Nephron (organoid): ENCODE results near the gene STPG4.
A peak's percentile ranks its signal among the peaks of the same experiment; 100 is the strongest.

Experiments
- H3K27ac Mint-ChIP-seq, 3 experiments: 2 replicates each; pipeline ENCODE4 v1.8.0; 2020; ENCODE audit warnings: mixed read lengths in 3 of 3, mild to moderate bottlenecking in 2 of 3, moderate library complexity in 1 of 3
- H3K27me3 Mint-ChIP-seq: 2 replicates; pipeline ENCODE4 v1.8.0; 2021; ENCODE audit warnings: low read depth, mild to moderate bottlenecking, moderate library complexity, mixed read lengths
- H3K36me3 Mint-ChIP-seq: 2 replicates; pipeline ENCODE4 v1.8.0; 2020; ENCODE audit warnings: low read depth, mixed read lengths
- H3K4me1 Mint-ChIP-seq: 2 replicates; pipeline ENCODE4 v1.8.0; 2020; ENCODE audit warnings: mixed read lengths
- H3K4me3 Mint-ChIP-seq, 3 experiments: 2 replicates each; pipeline ENCODE4 v1.8.0; 2020; ENCODE audit warnings: mild to moderate bottlenecking in 3 of 3, mixed read lengths in 3 of 3, moderate library complexity in 2 of 3
- H3K9me3 Mint-ChIP-seq: 2 replicates; pipeline ENCODE4 v1.8.0; 2020; ENCODE audit warnings: mixed read lengths
- CTCF ChIP-seq, 3 experiments: fragments of 200-600 bp; sonication (generic); IDR thresholded peaks; one replicate each; pipeline ENCODE4 v1.5.0; 2021; ENCODE audit warnings: antibody characterized with exemption in 3 of 3; ENCODE audit not compliant: unreplicated experiment in 3 of 3

Gene STPG4

GRCh38 chr2:47062681-47063537 is 92.2 kb downstream of the STPG4 start:
- peak overlapping the region in 2 of 3 experiments; percentile 7 to 22 for H3K4me3 Mint-ChIP-seq
- no peaks in the 10 kb centered on the region for H3K9me3 Mint-ChIP-seq
- H3K27ac Mint-ChIP-seq = peak overlapping the region; percentile 81 to 91 (median 89)
- H3K4me1 Mint-ChIP-seq = peaks cover 67% of the 10 kb centered on the region
- H3K36me3 Mint-ChIP-seq = no peaks in the 10 kb centered on the region
- no peak for TF ChIP-seq CTCF (IDR thresholded peaks at IDR 0.05; ENCODE audit: unreplicated experiment in 3 of 3)
- no peaks in the 10 kb centered on the region for H3K27me3 Mint-ChIP-seq

GRCh38 chr2:47061944-47062678 is 93.0 kb downstream of the STPG4 start:
- Mint-ChIP-seq H3K27ac (peak overlapping the region; percentile 81 to 91 (median 89)), H3K36me3 (no peaks in the 10 kb centered on the region), H3K9me3 (no peaks in the 10 kb centered on the region), H3K4me3 (peak overlapping the region in 1 of 3 experiments; percentile 13), H3K27me3 (no peaks in the 10 kb centered on the region), H3K4me1 (peaks cover 70% of the 10 kb centered on the region)
- no peak for TF ChIP-seq CTCF (IDR thresholded peaks at IDR 0.05; ENCODE audit: unreplicated experiment in 3 of 3)

GRCh38 chr2:47060652-47061170 is 94.4 kb downstream of the STPG4 start:
- Mint-ChIP-seq H3K9me3 (no peaks in the 10 kb centered on the region), H3K27ac (peak overlapping the region; percentile 33 to 89 (median 48)), H3K4me3 (no peak overlapping the region), H3K4me1 (peaks cover 78% of the 10 kb centered on the region), H3K27me3 (no peaks in the 10 kb centered on the region), H3K36me3 (no peaks in the 10 kb centered on the region)
- no peak for TF ChIP-seq CTCF (IDR thresholded peaks at IDR 0.05; ENCODE audit: unreplicated experiment in 3 of 3)

- Mint-ChIP-seq H3K27me3 (no peaks in the 10 kb centered on the region), H3K36me3 (peaks cover 4% of the 10 kb centered on the region), H3K27ac (peak overlapping the region; percentile 94 to 97 (median 96)), H3K4me3 (peak overlapping the region in 2 of 3 experiments; percentile 38 to 40), H3K9me3 (no peaks in the 10 kb centered on the region), H3K4me1 (peaks cover 69% of the 10 kb centered on the region)
- TF ChIP-seq CTCF (IDR thresholded peaks at IDR 0.05; ENCODE audit: unreplicated experiment in 3 of 3) = no peak
Measured at GRCh38 chr2:47058003-47058931, 96.8 kb downstream of the STPG4 start.

GRCh38 chr2:47057687-47058002 is 97.5 kb downstream of the STPG4 start:
- no peak for TF ChIP-seq CTCF (IDR thresholded peaks at IDR 0.05; ENCODE audit: unreplicated experiment in 3 of 3)
- H3K27me3 Mint-ChIP-seq = no peaks in the 10 kb centered on the region
- peaks cover 63% of the 10 kb centered on the region for H3K4me1 Mint-ChIP-seq
- H3K36me3 Mint-ChIP-seq = peaks cover 4% of the 10 kb centered on the region
- peak overlapping the region in 2 of 3 experiments; percentile 38 to 40 for H3K4me3 Mint-ChIP-seq
- no peaks in the 10 kb centered on the region for H3K9me3 Mint-ChIP-seq
- peak overlapping the region; percentile 94 to 97 (median 96) for H3K27ac Mint-ChIP-seq
